Breast epithelium (tissue), 4 donors: ENCODE results near the gene SFXN3. TPM values are rescaled to one million over a fixed set of nuclear protein-coding genes. Genes with fewer than 3 reads are reported as not detected.
"Not testable (repeated sequence)": the region's sequence is repeated elsewhere in the genome, so short reads cannot be mapped to it uniquely, and the experiment has no call there.

Experiments
- DNase-seq, 2 donors: peaks; one replicate each; pipeline ENCODE4 v3.0.0-alpha.2; 2019; ENCODE audit warnings: low spot score in 2 of 2
- H3K27ac ChIP-seq, 2 donors: fragments of 200-600 bp; sonication (generic) in 1 of 2; one replicate each; pipeline ENCODE4 v1.5.1; 2016 to 2019; ENCODE audit warnings: mild to moderate bottlenecking in 1 of 2
- H3K27me3 ChIP-seq, 2 donors: fragments of 200-600 bp; sonication (generic) in 1 of 2; one replicate each; pipeline versions ENCODE4 v1.5.1 to v1.6.0; 2017 to 2019; ENCODE audit warnings: control low read depth in 1 of 2, mild to moderate bottlenecking in 1 of 2
- H3K36me3 ChIP-seq: fragments of 200-600 bp; one replicate; pipeline ENCODE4 v1.5.1; 2019
- H3K4me1 ChIP-seq, 2 donors: fragments of 200-600 bp; sonication (generic); one replicate each; pipeline ENCODE4 v1.5.1; 2016 to 2019; ENCODE audit warnings: control low read depth in 1 of 2
- H3K4me3 ChIP-seq, 3 donors: fragments of 200-600 bp; sonication (generic); 1 replicate in 2 of 3; 2 replicates in 1 of 3; pipeline ENCODE4 v1.5.1; 2016 to 2019; ENCODE audit warnings: mild to moderate bottlenecking in 3 of 3, moderate library complexity in 2 of 3
- H3K9me3 ChIP-seq, 2 donors: fragments of 200-600 bp; sonication (generic) in 1 of 2; one replicate each; pipeline ENCODE4 v1.5.1; 2016 to 2019; ENCODE audit warnings: control low read depth in 1 of 2
- CTCF ChIP-seq, 3 donors: fragments of 450-650 bp; IDR thresholded peaks; one replicate each; pipeline ENCODE4 v1.5.1; 2016 to 2017; ENCODE audit warnings: antibody characterized with exemption in 3 of 3, mild to moderate bottlenecking in 3 of 3, moderate library complexity in 3 of 3
- POLR2A ChIP-seq: fragments of 450-650 bp; IDR thresholded peaks from one replicate; pipeline ENCODE4 v1.6.1; 2016; ENCODE audit warnings: antibody characterized with exemption, mild to moderate bottlenecking, moderate library complexity
- POLR2AphosphoS5 ChIP-seq, 3 donors: sonication (generic); formaldehyde crosslinking; IDR thresholded peaks; one replicate each; pipeline ENCODE4 v1.6.1; 2017; ENCODE audit warnings: antibody characterized with exemption in 3 of 3
- intact Hi-C: fragments of 100-400 bp; cut with DNase I; formaldehyde crosslinking; loops from one replicate; pipeline ENCODE4 v1.15.1; 2023; ENCODE audit warnings: low total_unique reads
- total RNA-seq, 3 donors: library from RNA; depleted of rRNA; stranded (reverse); fragments of >200 nt; gene quantifications; one replicate each; pipeline ENCODE4 v1.1.0, GENCODE V29; 2016

SFXN3 gene
- total RNA-seq, 3 donors from 2014 or later = 63.7 to 90.4 (median 75.7) TPM

- intact Hi-C loops = no loop called here
- Histone ChIP-seq H3K4me1 (peaks cover 5% of the 10 kb centered on the region in 2 donors), H3K36me3 (no peaks in the 10 kb centered on the region), H3K27ac (peak overlapping the region; percentile 95 to 100), H3K9me3 (no peaks in the 10 kb centered on the region), H3K27me3 (no peaks in the 10 kb centered on the region), H3K4me3 (peak overlapping the region; percentile 85 to 93 (median 86))
- TF ChIP-seq CTCF (IDR thresholded peaks at IDR 0.05) (no peak), POLR2AphosphoS5 (IDR thresholded peaks at IDR 0.05) (peak in 2 of 3 donors; percentile 24 to 33)
- peak; percentile 68 to 72 for DNase-seq
Measured at GRCh38 chr10:101031796-101032636, 982 bp downstream of the SFXN3 start.

- H3K4me1 ChIP-seq = peaks cover 5% of the 10 kb centered on the region in 2 donors
- H3K27ac ChIP-seq = peak overlapping the region; percentile 95 to 100
- DNase-seq = peak in 1 of 2 donors; percentile 49
- no peaks in the 10 kb centered on the region for H3K27me3 ChIP-seq
- no peaks in the 10 kb centered on the region for H3K9me3 ChIP-seq
- TF ChIP-seq POLR2AphosphoS5 (IDR thresholded peaks at IDR 0.05) = no peak
- no peak for TF ChIP-seq POLR2A
- peak overlapping the region; percentile 85 to 93 (median 86) for H3K4me3 ChIP-seq
- H3K36me3 ChIP-seq = no peaks in the 10 kb centered on the region
- intact Hi-C loops = no loop called here
Measured at GRCh38 chr10:101032637-101033224, 1.7 kb downstream of the SFXN3 start.

GRCh38 chr10:101033276-101033675, 2.2 kb downstream of the SFXN3 start:
- H3K4me1 ChIP-seq = peaks cover 5% of the 10 kb centered on the region in 2 donors
- no peaks in the 10 kb centered on the region for H3K27me3 ChIP-seq
- no peaks in the 10 kb centered on the region for H3K9me3 ChIP-seq
- intact Hi-C loops = no loop called here
- no peak for TF ChIP-seq POLR2AphosphoS5 (IDR thresholded peaks at IDR 0.05)
- no peak for TF ChIP-seq CTCF (IDR thresholded peaks at IDR 0.05)
- TF ChIP-seq POLR2A = no peak
- H3K4me3 ChIP-seq = peak overlapping the region; percentile 85 to 93 (median 86)
- H3K27ac ChIP-seq = peak overlapping the region; percentile 95 to 100
- H3K36me3 ChIP-seq = no peaks in the 10 kb centered on the region
- DNase-seq = no peak

GRCh38 chr10:101034404-101034803, 3.4 kb downstream of the SFXN3 start:
- H3K27me3 ChIP-seq, intact Hi-C loops, DNase-seq, H3K4me3 ChIP-seq, H3K9me3 ChIP-seq, H3K36me3 ChIP-seq, H3K27ac ChIP-seq, H3K4me1 ChIP-seq: not testable (repeated sequence)

- intact Hi-C loops = no loop called here
- no peaks in the 10 kb centered on the region for H3K36me3 ChIP-seq
- TF ChIP-seq CTCF (IDR thresholded peaks at IDR 0.05) (no peak), POLR2AphosphoS5 (IDR thresholded peaks at IDR 0.05) (no peak), POLR2A (no peak)
- no peak for DNase-seq
- H3K4me3 ChIP-seq = no peak overlapping the region
- no peaks in the 10 kb centered on the region for H3K9me3 ChIP-seq
- no peaks in the 10 kb centered on the region for H3K27me3 ChIP-seq
- peaks cover 5% of the 10 kb centered on the region in 2 donors for H3K4me1 ChIP-seq
- no peak overlapping the region for H3K27ac ChIP-seq
Measured at GRCh38 chr10:101035314-101035713, 4.3 kb downstream of the SFXN3 start.
